GM21423 (cell line): ENCODE measurements around the gene RXRB.

ENCODE experiments used
- ATAC-seq: cut with Tn5 transposase; IDR thresholded peaks from one replicate; pipeline ENCODE4 v1.9.1; 2021; ENCODE audit warnings: mild to moderate bottlenecking, moderate library complexity; ENCODE audit not compliant: unreplicated experiment

The RXRB gene

GRCh38 chr6:33212857-33213165 is 12.3 kb upstream of the RXRB start:
- no peak for ATAC-seq

- ATAC-seq: no peak
These were observed 11.4 kb upstream of the RXRB start for GRCh38 chr6:33211666-33212422.

DNA sequence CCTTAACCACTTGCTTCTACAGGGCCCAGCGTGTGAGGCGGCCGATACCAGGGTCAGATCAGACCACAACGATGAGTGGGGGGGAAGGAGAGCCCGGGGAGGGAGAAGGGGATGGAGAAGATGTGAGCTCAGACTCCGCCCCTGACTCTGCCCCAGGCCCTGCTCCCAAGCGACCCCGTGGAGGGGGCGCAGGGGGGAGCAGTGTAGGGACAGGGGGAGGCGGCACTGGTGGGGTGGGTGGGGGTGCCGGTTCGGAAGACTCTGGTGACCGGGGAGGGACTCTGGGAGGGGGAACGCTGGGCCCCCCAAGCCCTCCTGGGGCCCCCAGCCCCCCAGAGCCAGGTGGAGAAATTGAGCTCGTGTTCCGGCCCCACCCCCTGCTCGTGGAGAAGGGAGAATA is 10.7 kb upstream of the RXRB start:
- no peak for ATAC-seq

GRCh38 chr6:33209856-33210255 is 9.4 kb upstream of the RXRB start:
- no peak for ATAC-seq

- ATAC-seq: peak; percentile 34
These were observed 7.9 kb upstream of the RXRB start, which contains the start of gene RING1 for GRCh38 chr6:33208091-33208967. TSS of gene RING1 (plus strand) at chr6:33208500. CDS start at chr6:33208823, 323 bp downstream.

DNA sequence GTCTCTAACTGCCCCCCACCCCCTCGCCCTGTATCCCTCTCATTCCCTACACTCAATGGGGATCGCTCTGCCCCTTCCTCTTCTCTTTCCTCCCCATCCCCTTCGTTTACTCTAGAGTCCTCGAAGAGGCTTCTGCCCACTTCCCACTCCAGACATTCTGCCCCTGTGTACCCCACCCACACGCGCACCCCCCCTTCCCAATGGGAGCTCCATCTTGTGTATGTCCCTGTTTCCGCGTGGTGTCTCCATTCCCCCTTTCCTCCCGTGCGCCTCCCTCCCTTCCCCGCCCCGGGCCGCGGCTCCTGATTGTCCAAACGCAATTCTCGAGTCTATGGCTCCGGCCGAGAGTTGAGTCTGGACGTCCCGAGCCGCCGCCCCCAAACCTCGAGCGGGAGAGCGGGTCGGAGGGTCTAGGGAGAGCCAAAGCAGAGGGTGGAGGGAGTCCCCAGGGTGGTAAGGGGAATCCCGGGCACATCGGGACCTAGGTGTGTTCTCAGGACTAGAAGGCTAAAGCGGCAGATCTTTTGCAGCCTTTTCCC is 7.2 kb upstream of the RXRB start:
- no peak for ATAC-seq

- ATAC-seq: no peak
These were observed 6.5 kb upstream of the RXRB start for GRCh38 chr6:33206864-33207551.

DNA sequence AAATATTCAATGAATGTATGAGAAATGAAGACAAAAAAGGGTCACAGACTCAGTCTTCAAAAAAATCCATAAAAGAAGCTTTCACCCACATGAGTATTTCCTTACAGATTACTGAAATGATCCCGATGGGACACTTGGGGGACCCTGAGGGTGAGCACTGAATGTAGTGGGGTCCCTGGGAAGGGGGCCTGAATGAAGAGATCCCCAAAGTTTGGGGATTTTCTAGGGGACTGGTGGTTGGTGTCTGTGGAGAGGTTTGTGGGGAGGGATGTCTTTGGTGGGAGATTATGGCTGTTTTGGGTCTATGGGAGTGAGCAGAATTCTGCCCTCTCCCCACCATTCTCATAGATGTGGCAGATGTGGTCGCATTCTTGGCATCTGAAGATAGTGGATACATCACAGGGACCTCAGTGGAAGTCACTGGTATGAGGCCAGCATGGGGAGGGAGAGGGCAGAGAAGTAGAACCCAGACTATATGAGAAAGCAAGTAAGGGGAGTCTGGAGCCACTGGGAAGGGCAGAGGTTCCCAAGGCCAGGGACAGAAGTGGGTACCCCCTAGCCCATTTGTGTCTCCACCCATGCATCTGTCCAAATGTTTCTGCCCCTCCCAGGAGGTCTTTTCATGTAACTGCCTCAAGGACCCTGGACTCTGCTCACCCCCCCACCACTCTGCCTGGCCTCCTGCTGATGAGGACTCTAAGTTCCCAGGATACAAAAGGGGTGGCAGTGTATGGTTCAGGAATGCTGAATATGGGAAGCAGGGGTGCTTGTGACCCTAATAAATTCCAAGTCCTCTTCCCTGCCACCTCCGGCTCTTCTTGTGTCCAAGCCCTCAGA is 5.8 kb upstream of the RXRB start:
- no peak for ATAC-seq

DNA sequence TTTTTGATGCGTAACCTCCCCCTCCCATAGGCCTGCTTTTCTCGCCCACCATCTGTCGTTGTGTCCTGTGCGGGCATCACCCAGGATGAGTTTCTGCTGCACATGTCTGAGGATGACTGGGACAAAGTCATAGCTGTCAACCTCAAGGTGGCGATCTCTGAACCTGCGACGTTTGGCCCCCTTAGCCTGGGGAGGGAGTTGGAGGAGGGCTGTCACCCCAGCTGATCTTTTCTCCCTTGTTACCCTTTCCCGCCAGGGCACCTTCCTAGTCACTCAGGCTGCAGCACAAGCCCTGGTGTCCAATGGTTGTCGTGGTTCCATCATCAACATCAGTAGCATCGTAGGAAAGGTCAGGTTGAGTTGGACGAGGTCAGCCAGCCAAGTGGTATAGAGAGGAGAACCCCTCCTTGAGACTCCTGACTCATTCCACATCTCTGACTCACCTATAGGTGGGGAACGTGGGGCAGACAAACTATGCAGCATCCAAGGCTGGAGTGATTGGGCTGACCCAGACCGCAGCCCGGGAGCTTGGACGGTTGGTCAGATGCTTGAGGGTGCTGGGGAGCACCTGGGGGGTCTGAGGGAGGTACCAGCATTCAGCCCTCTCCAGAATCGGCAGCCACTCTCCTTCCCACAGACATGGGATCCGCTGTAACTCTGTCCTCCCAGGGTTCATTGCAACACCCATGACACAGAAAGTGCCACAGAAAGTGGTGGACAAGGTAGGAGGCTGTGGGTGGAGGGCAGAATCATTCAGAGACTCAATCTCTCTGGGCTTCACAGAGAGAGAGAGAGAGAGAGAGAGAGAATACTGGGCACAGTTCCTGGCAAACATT is 4.9 kb upstream of the RXRB start:
- ATAC-seq: no peak

- peak; percentile 41 for ATAC-seq
These were observed 4.1 kb upstream of the RXRB start, which contains the start of gene HSD17B8 for GRCh38 chr6:33204415-33205190. TSS of gene HSD17B8 (plus strand) at chr6:33204655. CDS start at chr6:33204669, 14 bp downstream.

DNA sequence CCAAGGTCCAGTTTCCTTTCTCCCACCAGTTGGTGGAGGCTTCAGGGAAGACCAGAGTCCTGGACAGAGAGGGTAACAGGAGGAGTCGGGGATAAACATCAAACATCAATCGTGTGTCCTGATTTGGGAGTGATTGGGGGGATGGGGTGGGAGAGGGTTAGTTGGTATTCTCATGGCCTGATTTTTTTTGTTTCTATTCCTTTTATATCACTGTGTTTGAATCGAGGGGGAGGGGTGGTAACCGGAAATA is 3.6 kb upstream of the RXRB start:
- ATAC-seq: no peak

- ATAC-seq: no peak
These were observed 3.1 kb upstream of the RXRB start for GRCh38 chr6:33203443-33204164.

DNA sequence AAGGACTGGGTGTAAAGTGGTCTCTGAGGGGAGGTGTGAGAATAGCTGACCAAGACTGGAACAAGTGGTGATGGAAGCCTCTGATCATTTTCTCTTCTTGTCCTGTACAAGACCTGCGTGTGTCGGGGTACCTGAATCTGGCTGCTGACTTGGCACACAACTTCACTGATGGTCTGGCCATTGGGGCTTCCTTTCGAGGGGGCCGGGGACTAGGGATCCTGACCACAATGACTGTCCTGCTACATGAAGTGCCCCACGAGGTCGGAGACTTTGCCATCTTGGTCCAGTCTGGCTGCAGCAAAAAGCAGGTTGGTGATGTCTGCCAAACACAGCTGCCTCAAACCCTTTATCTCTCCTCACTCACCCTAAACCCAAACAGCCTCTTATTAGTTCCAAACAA is 2.3 kb upstream of the RXRB start:
- no peak for ATAC-seq

DNA sequence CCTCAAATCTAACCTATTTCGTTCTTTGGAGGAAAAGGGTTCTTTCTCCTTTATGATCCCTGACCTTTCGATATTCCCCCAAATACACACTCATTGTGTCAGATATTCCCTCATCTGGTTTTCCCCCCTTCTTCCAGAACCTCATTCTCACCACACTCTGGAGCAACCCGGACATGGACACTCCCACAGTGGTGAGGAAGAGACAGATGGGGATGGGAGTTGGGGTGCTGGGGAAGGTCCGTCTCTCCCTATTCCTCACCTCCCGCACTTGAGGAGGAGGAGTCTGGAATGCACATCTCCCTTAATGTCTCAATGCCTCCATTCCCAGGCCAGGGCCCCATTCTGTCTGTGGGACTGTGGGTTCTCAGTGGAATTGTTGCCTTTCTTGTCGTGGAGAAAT is 1.5 kb upstream of the RXRB start:
- ATAC-seq: no peak

DNA sequence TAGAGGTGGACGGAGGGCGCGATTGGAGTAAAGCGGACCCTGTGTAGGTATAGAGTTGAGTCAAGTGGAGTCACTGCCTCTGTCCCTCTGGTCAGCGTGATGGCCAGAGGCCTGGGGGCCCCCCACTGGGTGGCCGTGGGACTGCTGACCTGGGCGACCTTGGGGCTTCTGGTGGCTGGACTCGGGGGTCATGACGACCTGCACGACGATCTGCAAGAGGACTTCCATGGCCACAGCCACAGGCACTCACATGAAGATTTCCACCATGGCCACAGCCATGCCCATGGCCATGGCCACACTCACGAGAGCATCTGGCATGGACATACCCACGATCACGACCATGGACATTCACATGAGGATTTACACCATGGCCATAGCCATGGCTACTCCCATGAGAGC is 681 bp upstream of the RXRB start:
- peak; percentile 2 for ATAC-seq

GRCh38 chr6:33199687-33200218 is 712 bp downstream of the RXRB start:
- ATAC-seq: peak; percentile 25

DNA sequence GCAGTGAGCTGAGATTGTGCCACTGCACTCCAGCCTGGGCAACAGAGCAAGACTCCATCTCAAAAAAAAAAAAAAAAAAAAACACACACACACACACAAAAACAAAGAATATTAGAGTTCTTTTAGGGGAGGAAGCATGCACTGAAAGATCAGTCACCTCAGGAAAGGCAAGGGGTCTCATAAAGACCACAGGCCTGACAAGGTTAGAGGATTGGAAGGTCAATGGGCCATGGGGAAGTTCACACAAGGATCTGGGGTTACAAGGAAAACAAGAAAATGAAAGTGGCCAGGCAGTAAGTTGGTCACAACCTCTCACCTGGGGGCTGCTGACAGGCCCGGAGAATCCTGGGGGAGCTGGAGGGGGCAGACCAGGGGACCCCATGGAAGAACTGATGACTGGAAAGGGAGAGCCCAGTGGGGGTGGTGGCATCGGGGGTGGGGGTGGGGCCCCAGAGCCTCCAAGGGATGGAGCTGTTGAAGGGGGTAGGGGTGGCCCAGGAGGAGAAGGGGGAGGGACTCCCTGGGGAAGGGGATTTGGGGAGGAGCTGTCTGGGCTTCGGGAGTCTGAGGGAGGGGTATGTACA is 1.5 kb downstream of the RXRB start:
- no peak for ATAC-seq
